GM23338 (cell line): ENCODE data around the gene ZDHHC7. TPM values are rescaled to one million over a fixed set of nuclear protein-coding genes. Genes with fewer than 3 reads are reported as not detected.

Experiments used
- ATAC-seq: fragments of 200-7000 bp; cut with Tn5 transposase; 3 replicates; pipeline ENCODE4 v1.9.1; 2020
- DNase-seq: peaks from one replicate; pipeline ENCODE4 v3.0.0-alpha.2; 2015; ENCODE audit warnings: low spot score
- H2AFZ ChIP-seq: fragments of 200-600 bp; sonication (generic); 2 replicates; pipeline ENCODE4 v1.8.0; 2016; ENCODE audit warnings: antibody characterized with exemption, mild to moderate bottlenecking, moderate library complexity
- H3F3A ChIP-seq: fragments of 200-600 bp; sonication (generic); replicated peaks from 2 replicates; pipeline ENCODE4 v1.8.0; 2017; ENCODE audit warnings: antibody characterized with exemption, mixed run types, low read depth
- H3K27ac ChIP-seq: fragments of 200-600 bp; sonication (generic); 2 replicates; pipeline ENCODE4 v1.6.1; 2016; ENCODE audit warnings: low read depth
- H3K27me3 ChIP-seq: fragments of 200-600 bp; sonication (generic); 2 replicates; pipeline ENCODE4 v1.8.0; 2016; ENCODE audit warnings: mild to moderate bottlenecking, mixed run types, moderate library complexity; ENCODE audit not compliant: insufficient read depth
- H3K36me3 ChIP-seq: fragments of 200-600 bp; sonication (generic); 2 replicates; pipeline ENCODE4 v1.8.0; 2016; ENCODE audit warnings: mild to moderate bottlenecking; ENCODE audit not compliant: insufficient read depth
- H3K4me1 ChIP-seq: fragments of 200-600 bp; sonication (generic); 2 replicates; pipeline ENCODE4 v1.8.0; 2016; ENCODE audit warnings: mild to moderate bottlenecking, moderate library complexity; ENCODE audit not compliant: insufficient read depth
- H3K4me2 ChIP-seq: fragments of 200-600 bp; sonication (generic); 2 replicates; pipeline ENCODE4 v1.7.1; 2017; ENCODE audit warnings: mixed run types
- H3K4me3 ChIP-seq: fragments of 200-600 bp; sonication (generic); 2 replicates; pipeline ENCODE4 v1.6.1; 2016; ENCODE audit warnings: mixed run types
- H3K79me2 ChIP-seq: fragments of 200-600 bp; sonication (generic); replicated peaks from 2 replicates; pipeline ENCODE4 v1.8.0; 2017; ENCODE audit warnings: mild to moderate bottlenecking; ENCODE audit not compliant: insufficient read depth
- H3K9me2 ChIP-seq: fragments of 200-600 bp; sonication (generic); 2 replicates; pipeline ENCODE4 v1.8.0; 2017; ENCODE audit not compliant: insufficient read depth
- H4K20me1 ChIP-seq: fragments of 200-600 bp; sonication (generic); replicated peaks from 2 replicates; pipeline ENCODE4 v1.8.0; 2017; ENCODE audit warnings: mild to moderate bottlenecking; ENCODE audit not compliant: insufficient read depth
- H3K27ac Mint-ChIP-seq: 2 replicates; pipeline ENCODE4 v1.8.0; 2020; ENCODE audit warnings: inconsistent platforms, mild to moderate bottlenecking, moderate library complexity, mixed read lengths
- H3K27me3 Mint-ChIP-seq: 3 replicates; pipeline ENCODE4 v1.8.0; 2022; ENCODE audit warnings: low read depth, mild to moderate bottlenecking, moderate library complexity, mixed read lengths, inconsistent platforms; ENCODE audit not compliant: insufficient read depth, poor library complexity
- H3K36me3 Mint-ChIP-seq: 3 replicates; pipeline ENCODE4 v1.8.0; 2021; ENCODE audit warnings: low read depth, mild to moderate bottlenecking, inconsistent platforms, moderate library complexity, mixed read lengths
- H3K4me1 Mint-ChIP-seq: 3 replicates; pipeline ENCODE4 v1.8.0; 2020; ENCODE audit warnings: mild to moderate bottlenecking, inconsistent platforms, mixed read lengths
- H3K4me3 Mint-ChIP-seq: 3 replicates; pipeline ENCODE4 v1.8.0; 2021; ENCODE audit warnings: moderate library complexity, mild to moderate bottlenecking, inconsistent platforms, mixed read lengths
- H3K9me3 Mint-ChIP-seq: 3 replicates; pipeline ENCODE4 v1.8.0; 2020; ENCODE audit warnings: moderate library complexity, mild to moderate bottlenecking, inconsistent platforms, mixed read lengths
- CREB1 ChIP-seq: fragments of 250-450 bp; sonication (Bioruptor Pico); IDR thresholded peaks from 2 replicates; pipeline ENCODE4 v1.5.0; 2020; ENCODE audit warnings: low read depth, mild to moderate bottlenecking, moderate library complexity
- ETS1 ChIP-seq: IDR thresholded peaks from 2 replicates; pipeline ENCODE4 v1.6.1; 2016; ENCODE audit warnings: antibody characterized with exemption
- JUNB ChIP-seq: IDR thresholded peaks from one replicate; pipeline ENCODE4 v1.6.1; 2016; ENCODE audit warnings: antibody characterized with exemption; ENCODE audit not compliant: unreplicated experiment
- NANOG ChIP-seq: IDR thresholded peaks from 2 replicates; pipeline ENCODE4 v1.6.1; 2016; ENCODE audit warnings: antibody characterized with exemption, borderline replicate concordance
- REST ChIP-seq: IDR thresholded peaks from one replicate; pipeline ENCODE4 v1.6.1; 2018; ENCODE audit warnings: antibody characterized with exemption; ENCODE audit not compliant: unreplicated experiment
- ZNF331 ChIP-seq: fragments of 250-450 bp; sonication (Bioruptor Pico); IDR thresholded peaks from 2 replicates; pipeline ENCODE4 v1.5.0; 2020; ENCODE audit warnings: low read depth, mild to moderate bottlenecking, moderate library complexity
- polyA plus RNA-seq: library from polyadenylated mRNA; unstranded; fragments of >200 nt; fragmentation: Nextera tagmentation; extraction: Ambion mirVana; gene quantifications from 2 replicates; pipeline ENCODE4 v1.2.1, GENCODE V29; 2016
- total RNA-seq: library from RNA; depleted of rRNA; stranded (reverse); fragments of >200 nt; shearing (Covaris generic); gene quantifications from 2 replicates; pipeline ENCODE4 v1.2.3, GENCODE V29; 2014
- TF ChIP-seq, protein P1 (sequence below): fragments of 250-450 bp; sonication (Bioruptor Pico); IDR thresholded peaks from 2 replicates; pipeline ENCODE4 v1.5.0; 2020; ENCODE audit warnings: mild to moderate bottlenecking, moderate library complexity

The ZDHHC7 gene
- total and polyA plus RNA-seq, 2 experiments from 2014 or later: 13.1 to 46.1 TPM

- no peak overlapping the region for H3K4me2 ChIP-seq
- Mint-ChIP-seq H3K4me3 (peak overlapping the region; percentile 88; the same call in 1 of the 3 replicates), H3K27me3 (peaks cover 16% of the 10 kb centered on the region), H3K36me3 (no peaks in the 10 kb centered on the region), H3K4me1 (peaks cover 23% of the 10 kb centered on the region), H3K27ac (no peak overlapping the region), H3K9me3 (no peaks in the 10 kb centered on the region; the same call in 2 of the 3 replicates)
- no peak overlapping the region for H3K27ac ChIP-seq
- no peaks in the 10 kb centered on the region for H4K20me1 ChIP-seq
- no peak for DNase-seq
- no peak for ATAC-seq
- no peaks in the 10 kb centered on the region for H3K79me2 ChIP-seq
- H3K36me3 ChIP-seq: no peaks in the 10 kb centered on the region
- no peak overlapping the region for H3K4me3 ChIP-seq
- H2AFZ ChIP-seq: no peak overlapping the region
- H3F3A ChIP-seq: no peaks in the 10 kb centered on the region
- H3K4me1 ChIP-seq: peaks cover 16% of the 10 kb centered on the region; the same call in 1 of the 2 replicates
- no peaks in the 10 kb centered on the region for H3K9me2 ChIP-seq
- no peak for TF ChIP-seq JUNB
- no peak for TF ChIP-seq NANOG
- TF ChIP-seq CREB1 (CRISPR knock-in tag): no peak
- TF ChIP-seq ZNF331 (CRISPR knock-in tag): no peak
- TF ChIP-seq REST: no peak
- peaks cover 14% of the 10 kb centered on the region; the same call in 1 of the 2 replicates for H3K27me3 ChIP-seq
Observed at GRCh38 chr16:85025781-85026653, 14.7 kb upstream of the ZDHHC7 start.

GRCh38 chr16:85019659-85020245 is 8.4 kb upstream of the ZDHHC7 start:
- Histone ChIP-seq H3K9me2 (no peaks in the 10 kb centered on the region), H3K27me3 (no peaks in the 10 kb centered on the region), H3F3A (no peaks in the 10 kb centered on the region), H3K27ac (no peak overlapping the region), H3K36me3 (no peaks in the 10 kb centered on the region), H3K4me3 (no peak overlapping the region), H4K20me1 (no peaks in the 10 kb centered on the region), H3K79me2 (no peaks in the 10 kb centered on the region), H2AFZ (no peak overlapping the region), H3K4me1 (no peaks in the 10 kb centered on the region), H3K4me2 (no peak overlapping the region)
- Mint-ChIP-seq H3K4me3 (no peak overlapping the region), H3K27ac (no peak overlapping the region), H3K9me3 (no peaks in the 10 kb centered on the region; the same call in 2 of the 3 replicates), H3K4me1 (no peaks in the 10 kb centered on the region), H3K27me3 (peaks cover 4% of the 10 kb centered on the region), H3K36me3 (no peaks in the 10 kb centered on the region)
- DNase-seq (no peak), ATAC-seq (no peak)
- TF ChIP-seq, protein P1, sequence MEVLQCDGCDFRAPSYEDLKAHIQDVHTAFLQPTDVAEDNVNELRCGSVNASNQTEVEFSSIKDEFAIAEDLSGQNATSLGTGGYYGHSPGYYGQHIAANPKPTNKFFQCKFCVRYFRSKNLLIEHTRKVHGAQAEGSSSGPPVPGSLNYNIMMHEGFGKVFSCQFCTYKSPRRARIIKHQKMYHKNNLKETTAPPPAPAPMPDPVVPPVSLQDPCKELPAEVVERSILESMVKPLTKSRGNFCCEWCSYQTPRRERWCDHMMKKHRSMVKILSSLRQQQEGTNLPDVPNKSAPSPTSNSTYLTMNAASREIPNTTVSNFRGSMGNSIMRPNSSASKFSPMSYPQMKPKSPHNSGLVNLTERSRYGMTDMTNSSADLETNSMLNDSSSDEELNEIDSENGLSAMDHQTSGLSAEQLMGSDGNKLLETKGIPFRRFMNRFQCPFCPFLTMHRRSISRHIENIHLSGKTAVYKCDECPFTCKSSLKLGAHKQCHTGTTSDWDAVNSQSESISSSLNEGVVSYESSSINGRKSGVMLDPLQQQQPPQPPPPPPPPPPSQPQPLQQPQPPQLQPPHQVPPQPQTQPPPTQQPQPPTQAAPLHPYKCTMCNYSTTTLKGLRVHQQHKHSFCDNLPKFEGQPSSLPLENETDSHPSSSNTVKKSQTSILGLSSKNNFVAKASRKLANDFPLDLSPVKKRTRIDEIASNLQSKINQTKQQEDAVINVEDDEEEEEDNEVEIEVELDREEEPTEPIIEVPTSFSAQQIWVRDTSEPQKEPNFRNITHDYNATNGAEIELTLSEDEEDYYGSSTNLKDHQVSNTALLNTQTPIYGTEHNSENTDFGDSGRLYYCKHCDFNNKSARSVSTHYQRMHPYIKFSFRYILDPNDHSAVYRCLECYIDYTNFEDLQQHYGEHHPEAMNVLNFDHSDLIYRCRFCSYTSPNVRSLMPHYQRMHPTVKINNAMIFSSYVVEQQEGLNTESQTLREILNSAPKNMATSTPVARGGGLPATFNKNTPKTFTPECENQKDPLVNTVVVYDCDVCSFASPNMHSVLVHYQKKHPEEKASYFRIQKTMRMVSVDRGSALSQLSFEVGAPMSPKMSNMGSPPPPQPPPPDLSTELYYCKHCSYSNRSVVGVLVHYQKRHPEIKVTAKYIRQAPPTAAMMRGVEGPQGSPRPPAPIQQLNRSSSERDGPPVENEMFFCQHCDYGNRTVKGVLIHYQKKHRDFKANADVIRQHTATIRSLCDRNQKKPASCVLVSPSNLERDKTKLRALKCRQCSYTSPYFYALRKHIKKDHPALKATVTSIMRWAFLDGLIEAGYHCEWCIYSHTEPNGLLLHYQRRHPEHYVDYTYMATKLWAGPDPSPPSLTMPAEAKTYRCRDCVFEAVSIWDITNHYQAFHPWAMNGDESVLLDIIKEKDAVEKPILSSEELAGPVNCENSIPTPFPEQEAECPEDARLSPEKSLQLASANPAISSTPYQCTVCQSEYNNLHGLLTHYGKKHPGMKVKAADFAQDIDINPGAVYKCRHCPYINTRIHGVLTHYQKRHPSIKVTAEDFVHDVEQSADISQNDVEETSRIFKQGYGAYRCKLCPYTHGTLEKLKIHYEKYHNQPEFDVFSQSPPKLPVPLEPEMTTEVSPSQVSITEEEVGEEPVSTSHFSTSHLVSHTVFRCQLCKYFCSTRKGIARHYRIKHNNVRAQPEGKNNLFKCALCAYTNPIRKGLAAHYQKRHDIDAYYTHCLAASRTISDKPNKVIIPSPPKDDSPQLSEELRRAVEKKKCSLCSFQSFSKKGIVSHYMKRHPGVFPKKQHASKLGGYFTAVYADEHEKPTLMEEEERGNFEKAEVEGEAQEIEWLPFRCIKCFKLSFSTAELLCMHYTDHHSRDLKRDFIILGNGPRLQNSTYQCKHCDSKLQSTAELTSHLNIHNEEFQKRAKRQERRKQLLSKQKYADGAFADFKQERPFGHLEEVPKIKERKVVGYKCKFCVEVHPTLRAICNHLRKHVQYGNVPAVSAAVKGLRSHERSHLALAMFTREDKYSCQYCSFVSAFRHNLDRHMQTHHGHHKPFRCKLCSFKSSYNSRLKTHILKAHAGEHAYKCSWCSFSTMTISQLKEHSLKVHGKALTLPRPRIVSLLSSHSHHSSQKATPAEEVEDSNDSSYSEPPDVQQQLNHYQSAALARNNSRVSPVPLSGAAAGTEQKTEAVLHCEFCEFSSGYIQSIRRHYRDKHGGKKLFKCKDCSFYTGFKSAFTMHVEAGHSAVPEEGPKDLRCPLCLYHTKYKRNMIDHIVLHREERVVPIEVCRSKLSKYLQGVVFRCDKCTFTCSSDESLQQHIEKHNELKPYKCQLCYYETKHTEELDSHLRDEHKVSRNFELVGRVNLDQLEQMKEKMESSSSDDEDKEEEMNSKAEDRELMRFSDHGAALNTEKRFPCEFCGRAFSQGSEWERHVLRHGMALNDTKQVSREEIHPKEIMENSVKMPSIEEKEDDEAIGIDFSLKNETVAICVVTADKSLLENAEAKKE (CRISPR knock-in tag): no peak
- TF ChIP-seq ZNF331 (CRISPR knock-in tag) (no peak), ETS1 (no peak)
